Measurements from ENCODE around the gene HK3. TPM values are rescaled to one million over a fixed set of nuclear protein-coding genes. Genes with fewer than 3 reads are reported as not detected.

Gene HK3
- total RNA-seq, 1 donor from 2014 or later, result 0.20 TPM

Other genes starting within 250 kb of the HK3 start
- not detected in 2 replicates for gene UNC5A, start 88.8 kb downstream of the HK3 start, total RNA-seq
- 45.4 and 49.7 TPM in 2 replicates for gene UIMC1, start 107.4 kb upstream of the HK3 start, total RNA-seq
- 30.0 and 32.7 TPM in 2 replicates for gene ZNF346, start 123.3 kb upstream of the HK3 start, total RNA-seq
- gene FGFR4, start 187.6 kb upstream of the HK3 start, total RNA-seq, result 0.91 and 1.5 TPM in 2 replicates
- 99.7 and 103 TPM in 2 replicates for gene NSD1, start 234.4 kb upstream of the HK3 start, total RNA-seq